ENCODE measurements around the gene TRIM63.

GRCh38 chr1:26066160-26066559, 1.3 kb downstream of the TRIM63 start:
- TF ChIP-seq CTCF (conservative IDR thresholded peaks at IDR 0.05; ENCODE audit: low read length) (no peak), EZH2phosphoT487 (IDR thresholded peaks at IDR 0.05; ENCODE audit: borderline replicate concordance, low read depth, low read length) (no peak)

All from OCI-LY7 (cell line).